Dermis blood vessel endothelial cell (primary cell): ENCODE results near the gene ULBP1. TPM values are rescaled to one million over a fixed set of nuclear protein-coding genes. Genes with fewer than 3 reads are reported as not detected.
"Not testable (repeated sequence)": the region's sequence is repeated elsewhere in the genome, so short reads cannot be mapped to it uniquely, and the experiment has no call there.

Source experiments
- DNase-seq: peaks from one replicate; pipeline ENCODE4 v3.0.0; 2010
- total RNA-seq: library from RNA; depleted of rRNA; stranded (reverse); fragments of >200 nt; gene quantifications from 2 replicates; pipeline ENCODE4 v1.2.3, GENCODE V29; 2014

Gene ULBP1
- total RNA-seq, 1 donor from 2014 or later = 0.17 TPM

DNA sequence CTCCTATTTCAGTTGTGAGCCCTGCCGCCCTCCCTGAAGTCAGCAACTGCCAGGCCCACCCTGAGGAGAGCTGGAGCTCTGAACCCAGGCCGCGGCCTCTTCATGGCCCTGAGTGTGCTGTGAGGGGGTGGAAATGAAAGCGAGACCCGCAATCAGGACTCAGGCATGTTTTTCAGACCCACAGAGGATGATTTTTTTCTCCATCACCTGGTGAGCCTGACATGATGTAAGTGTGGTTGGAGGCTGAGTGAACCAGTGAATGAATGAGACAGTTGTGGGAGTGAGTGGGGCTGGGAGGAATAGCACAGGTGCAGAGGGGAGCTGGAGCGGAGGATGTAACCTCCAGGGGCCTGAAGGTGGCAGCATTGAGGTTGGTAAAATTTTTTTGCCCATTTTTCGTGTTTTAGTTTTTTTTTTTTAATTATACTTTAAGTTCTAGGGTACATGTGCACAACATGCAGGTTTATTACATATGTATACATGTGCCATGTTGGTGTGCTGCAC lies 43.3 kb downstream of the ULBP1 start:
- DNase-seq = peak; percentile 53

DNA sequence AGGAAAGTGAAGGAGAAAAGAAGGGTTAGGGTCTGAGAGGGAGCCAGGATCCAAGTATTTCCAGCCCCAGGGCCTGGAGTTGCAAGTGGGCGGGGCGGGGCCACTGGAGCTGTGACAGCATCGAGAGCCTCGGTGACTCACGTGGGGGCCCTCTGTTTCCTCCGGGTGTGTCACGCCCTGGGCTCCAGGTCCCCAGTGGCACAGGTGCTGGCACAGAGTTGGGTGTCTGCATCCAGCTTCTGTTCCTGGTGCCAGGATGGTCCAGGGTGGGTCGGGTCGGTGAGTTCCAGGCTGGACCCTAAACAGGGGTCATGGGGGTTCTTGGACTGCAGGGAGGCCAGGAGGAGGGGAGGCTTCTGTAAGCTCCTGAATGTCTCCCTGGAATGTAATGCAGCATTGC lies 44.8 kb downstream of the ULBP1 start:
- no peak for DNase-seq

DNA sequence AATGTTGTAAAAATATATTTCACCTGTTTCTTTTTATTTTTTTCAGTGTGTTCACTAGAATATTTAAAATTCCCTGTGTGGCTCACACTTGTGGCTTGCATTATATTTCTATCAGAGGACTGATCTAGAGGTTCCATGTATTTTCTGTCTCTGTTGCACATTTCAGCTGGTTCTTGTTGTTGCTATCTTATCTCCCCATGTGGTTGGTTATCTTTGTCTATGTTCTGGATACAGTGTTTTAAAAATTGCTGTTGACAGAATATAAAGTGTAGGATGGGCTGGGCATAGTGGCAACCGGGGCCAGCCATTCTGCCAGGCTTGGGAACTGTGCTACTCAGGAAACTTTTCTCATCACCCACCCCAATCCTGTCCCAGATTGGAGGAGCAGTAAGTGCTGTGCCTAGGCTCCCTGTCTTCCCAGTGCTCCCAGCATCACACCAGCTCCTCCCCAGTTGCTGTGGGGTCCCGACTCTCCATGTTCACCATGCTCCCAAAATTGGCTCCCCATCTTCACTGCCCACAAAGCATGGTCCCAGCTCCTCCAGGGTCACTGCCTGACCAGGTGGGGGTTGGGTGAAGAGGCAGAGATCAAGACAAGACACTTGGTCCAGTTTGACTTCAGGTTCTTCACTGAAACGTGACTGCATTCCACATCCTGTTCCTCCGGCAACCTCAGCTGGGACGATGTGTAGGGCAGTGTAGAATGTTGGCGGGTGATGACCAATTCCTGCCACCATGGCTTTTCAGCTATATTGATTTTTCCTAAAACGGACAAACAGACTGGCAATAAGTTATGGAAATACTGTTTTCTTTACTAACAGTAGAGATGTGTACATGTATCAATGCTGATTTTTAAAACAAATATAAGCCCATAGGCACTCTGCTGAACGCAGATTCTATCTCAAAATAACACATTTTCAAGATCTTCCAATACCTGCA lies 49.4 kb downstream of the ULBP1 start:
- DNase-seq = not testable (repeated sequence)

DNA sequence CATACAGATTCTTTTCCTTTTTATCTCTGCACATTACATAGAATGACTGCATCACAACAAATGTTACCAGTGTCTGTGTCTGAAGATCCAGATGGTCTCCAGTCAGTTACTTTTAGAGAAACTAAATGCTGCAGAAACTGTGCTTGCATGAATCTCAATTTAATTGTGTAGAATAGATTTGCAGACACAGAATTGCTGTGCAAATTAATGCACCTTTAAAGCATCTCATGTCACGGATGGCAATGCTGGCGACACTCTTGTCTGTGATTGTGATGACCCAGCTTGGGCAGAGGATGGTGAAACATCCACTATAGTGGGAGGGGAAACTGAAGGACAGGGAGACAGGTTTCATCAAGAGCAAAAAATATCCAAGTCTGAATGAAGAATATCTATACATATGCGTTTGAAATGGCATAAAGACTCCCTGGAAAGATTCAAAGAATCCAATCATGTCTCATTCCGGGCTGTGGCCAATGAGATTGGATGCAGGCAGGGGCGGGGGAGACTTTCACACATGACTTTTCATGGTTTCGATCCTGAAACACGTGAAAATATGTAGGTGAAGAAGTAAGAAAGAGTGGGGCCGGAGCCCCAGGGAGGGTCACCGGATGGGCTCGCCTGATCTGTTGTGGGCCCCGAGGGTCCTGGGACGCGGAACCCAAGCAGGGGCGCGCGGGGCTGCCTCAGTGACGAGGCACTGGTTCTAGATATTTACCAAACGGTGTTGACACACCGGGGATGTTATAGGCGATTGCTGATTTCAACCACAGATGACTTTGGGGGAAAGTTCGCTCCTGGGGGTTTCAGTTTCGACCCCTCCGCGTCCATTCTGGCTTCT lies 50.3 kb downstream of the ULBP1 start:
- DNase-seq = not testable (repeated sequence)

DNA sequence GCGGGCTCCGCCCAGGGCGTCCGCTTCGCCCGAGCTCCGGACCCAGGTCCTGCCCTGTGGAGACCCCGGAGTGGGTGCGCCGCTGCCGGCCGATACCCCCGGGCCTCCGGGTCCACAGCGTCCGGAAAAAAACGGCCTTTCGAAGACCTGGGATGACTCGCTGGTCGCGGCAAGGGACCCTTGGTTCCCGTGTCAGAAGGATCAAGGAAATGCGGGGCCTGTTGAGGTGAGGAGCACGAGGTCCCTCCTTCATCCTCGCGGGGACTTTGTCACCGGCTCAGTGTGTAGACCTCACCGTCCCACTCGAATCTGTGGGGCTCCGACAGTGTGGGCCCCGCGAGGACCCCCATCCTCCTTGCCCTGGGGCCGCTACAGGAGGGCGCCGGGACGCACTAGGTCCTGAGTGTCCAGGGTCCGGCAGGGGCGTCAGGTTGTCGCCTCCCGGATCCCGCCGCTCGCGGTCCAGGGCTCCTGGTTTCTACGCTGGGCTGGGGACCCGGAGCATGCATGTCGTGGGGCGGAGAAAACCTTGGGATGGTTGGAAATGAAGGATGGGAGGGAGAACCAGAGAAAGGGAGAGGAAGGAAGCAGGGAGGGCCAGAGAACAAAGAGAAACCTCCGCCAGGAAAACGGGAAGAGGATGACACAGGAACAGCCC lies 51.0 kb downstream of the ULBP1 start:
- DNase-seq = not testable (repeated sequence)

DNA sequence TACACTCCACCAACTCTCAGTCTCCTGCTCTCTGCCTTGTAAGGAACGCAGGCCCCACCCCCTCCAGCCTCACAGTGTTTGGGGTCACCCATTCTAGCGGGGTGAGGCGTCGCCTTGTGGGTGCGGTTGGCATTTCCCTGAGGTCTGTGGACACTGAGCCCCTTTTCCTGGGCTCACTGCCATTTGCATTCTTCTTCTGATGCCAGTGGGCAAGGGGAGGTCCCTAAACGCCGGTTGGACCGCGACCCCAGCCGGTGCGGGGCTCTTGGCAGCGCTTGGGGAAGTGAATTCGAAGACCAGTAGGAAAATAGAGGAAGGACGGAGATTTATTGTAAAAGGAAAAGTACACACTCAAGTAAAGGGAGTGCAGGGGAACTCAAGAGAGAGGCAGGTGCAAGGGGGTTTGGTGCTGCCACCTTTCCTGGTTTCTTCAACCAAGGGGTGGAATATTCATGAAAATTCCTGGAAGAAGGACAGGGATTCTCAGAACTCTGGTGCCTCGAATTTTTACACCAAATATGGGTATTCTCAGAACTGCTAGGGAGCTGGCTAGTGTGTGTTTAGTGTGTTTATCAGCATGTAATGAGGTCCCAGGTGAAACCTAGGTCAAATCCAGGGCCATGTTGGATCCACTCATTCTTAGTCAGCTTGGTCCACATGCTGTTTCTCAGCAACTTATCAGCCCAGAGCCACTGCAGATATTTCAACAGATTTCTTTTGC lies 51.7 kb downstream of the ULBP1 start:
- DNase-seq = peak; percentile 19

DNA sequence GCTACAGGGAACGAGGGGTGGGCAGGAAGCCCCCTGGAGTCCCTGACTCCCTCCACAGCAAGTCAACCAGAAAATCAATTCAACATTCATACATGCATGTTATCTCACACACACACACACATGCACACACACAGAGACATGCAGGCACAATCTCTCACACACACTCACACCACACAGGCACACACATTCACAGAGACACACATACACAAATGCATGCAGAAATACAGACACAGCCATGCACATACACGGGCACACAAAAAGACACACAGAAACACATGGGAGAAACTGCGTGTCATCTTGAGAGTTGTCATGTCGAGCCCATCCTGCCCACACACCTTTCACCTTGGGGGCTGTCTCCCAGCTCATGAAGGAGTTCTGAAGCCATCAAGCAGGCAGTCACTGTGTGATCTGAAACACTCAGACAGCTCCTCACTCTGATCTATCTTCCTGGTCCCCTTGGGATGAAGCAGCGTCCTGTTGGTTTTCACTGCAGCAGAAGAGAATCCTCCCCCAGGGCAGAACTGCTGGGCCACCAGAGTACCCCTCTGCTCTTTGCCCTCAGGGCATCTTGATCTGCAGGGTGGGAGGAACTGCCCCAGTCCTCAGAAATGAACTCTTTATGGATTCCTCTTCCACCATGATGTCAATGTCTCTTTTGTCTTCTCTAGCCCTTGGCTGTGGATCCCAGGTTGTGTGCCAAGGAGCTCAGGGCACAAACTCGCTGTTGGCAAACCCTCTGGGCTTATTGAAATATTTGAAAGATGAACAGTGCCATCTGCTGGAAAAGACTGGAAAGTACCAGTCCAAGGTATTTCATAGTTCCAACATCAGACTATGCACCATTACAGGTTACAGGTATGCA lies 52.8 kb downstream of the ULBP1 start:
- peak; percentile 79 for DNase-seq

DNA sequence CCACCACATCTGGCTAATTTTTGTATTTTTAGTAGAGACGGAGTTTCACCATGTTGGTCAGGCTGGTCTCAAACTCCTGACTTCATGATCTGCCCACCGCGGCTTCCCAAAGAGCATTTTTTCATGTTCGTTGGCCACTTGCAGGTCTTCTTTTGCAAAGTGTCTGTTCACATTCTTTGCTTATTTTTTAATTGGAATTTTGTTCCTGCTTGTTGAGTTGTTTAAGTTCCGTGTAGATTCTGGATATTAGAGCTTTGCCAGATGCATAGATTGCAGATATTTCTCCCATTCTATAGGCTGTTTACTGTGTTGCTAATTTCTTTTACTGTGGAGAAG lies 53.4 kb downstream of the ULBP1 start:
- not testable (repeated sequence) for DNase-seq

DNA sequence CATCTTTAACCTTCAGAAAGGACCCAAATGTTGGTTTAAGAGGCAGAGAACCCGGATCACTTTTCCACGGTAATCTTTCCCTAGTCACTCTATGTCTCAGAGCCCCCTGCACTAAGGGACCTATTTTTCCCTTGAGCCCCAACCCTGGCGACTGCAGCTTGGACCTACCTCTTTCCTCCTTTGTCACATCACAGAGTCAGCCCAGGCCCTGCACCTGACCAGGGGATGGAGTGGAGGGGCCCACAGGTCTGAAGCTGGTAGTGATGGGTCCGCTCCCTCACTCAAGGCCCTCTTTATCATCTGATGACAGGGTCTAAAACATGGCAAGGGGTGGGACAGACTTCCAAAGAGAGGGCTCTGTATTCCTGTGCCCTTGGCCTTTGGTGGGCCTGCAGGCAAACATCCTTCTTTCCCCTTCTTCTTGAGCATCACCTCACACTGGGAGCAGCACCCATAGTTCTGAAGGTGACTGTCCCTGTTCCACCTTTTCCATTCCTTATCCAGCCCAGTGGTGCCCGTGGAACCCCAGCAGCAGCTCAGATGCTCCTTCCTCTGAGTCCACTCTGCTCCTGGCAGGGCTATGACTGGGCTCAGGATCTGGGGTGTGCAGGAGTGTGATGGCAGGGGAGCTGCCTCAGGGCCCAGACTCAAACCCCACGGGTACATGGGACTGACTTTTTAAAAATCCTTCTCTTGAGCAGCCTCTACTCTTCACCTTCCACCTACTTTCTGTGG lies 55.3 kb downstream of the ULBP1 start:
- no peak for DNase-seq

DNA sequence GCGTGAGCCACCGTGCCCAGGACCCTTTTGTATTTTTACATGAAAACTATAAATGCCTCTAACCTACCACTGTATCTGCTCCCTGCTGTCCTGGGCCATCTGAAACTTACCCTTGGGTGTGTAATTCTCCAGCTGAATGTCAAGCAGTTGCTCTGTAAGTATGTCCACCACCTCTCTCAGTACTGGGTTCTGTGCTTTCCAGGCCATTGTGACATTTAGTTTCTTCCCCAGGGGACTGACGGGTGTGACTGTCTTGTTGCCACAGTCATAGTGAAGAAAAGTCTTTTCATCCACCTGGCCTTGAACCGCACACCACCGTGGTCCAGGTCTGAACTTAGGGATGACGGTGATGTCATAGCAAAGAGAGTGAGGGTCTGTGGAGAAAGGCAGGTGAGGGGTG lies 58.1 kb downstream of the ULBP1 start:
- DNase-seq = not testable (repeated sequence)

Other genes starting within 250 kb of the ULBP1 start
- gene LATS1, start 245.8 kb upstream of the ULBP1 start, total RNA-seq = 9.9 and 13.1 TPM in 2 replicates
- 29.3 and 31.0 TPM in 2 replicates for gene NUP43, start 217.4 kb upstream of the ULBP1 start, total RNA-seq
- 132 and 137 TPM in 2 replicates for gene PCMT1, start 214.2 kb upstream of the ULBP1 start, total RNA-seq
- gene LRP11, start 99.6 kb upstream of the ULBP1 start, total RNA-seq = 13.3 and 37.6 TPM in 2 replicates
- gene RAET1E, start 65.8 kb upstream of the ULBP1 start, total RNA-seq = 0.09 TPM in 1 of 2 replicates, not detected in the other
- gene RAET1G, start 40.8 kb upstream of the ULBP1 start, total RNA-seq = not detected in 2 replicates
- gene ULBP2, start 21.9 kb upstream of the ULBP1 start, total RNA-seq = 2.0 and 3.7 TPM in 2 replicates
- gene RAET1L, start 61.6 kb downstream of the ULBP1 start, total RNA-seq = not detected in 2 replicates
- 6.0 and 14.9 TPM in 2 replicates for gene ULBP3, start 105.2 kb downstream of the ULBP1 start, total RNA-seq
- gene PPP1R14C, start 179.1 kb downstream of the ULBP1 start, total RNA-seq = not detected in 2 replicates